GM18870 (cell line): Measurements from ENCODE around the gene CLEC16A.

ENCODE experiments used
- ATAC-seq: cut with Tn5 transposase; IDR thresholded peaks from one replicate; pipeline ENCODE4 v1.9.1; 2021; ENCODE audit warnings: moderate library complexity; ENCODE audit not compliant: unreplicated experiment

The CLEC16A gene

GRCh38 chr16:11056090-11056992, 112.0 kb downstream of the CLEC16A start:
- ATAC-seq, result no peak

- no peak for ATAC-seq
Measured at GRCh38 chr16:11056993-11057649, 112.8 kb downstream of the CLEC16A start.

- ATAC-seq, result no peak
Measured at GRCh38 chr16:11057711-11058345, 113.5 kb downstream of the CLEC16A start.

GRCh38 chr16:11058832-11059231, 114.5 kb downstream of the CLEC16A start:
- ATAC-seq, result no peak

- no peak for ATAC-seq
Measured at GRCh38 chr16:11059588-11059987, 115.2 kb downstream of the CLEC16A start.

- ATAC-seq, result no peak
Measured at GRCh38 chr16:11060364-11060763, 116.0 kb downstream of the CLEC16A start.

- ATAC-seq, result no peak
Measured at GRCh38 chr16:11060842-11061241, 116.5 kb downstream of the CLEC16A start.

- ATAC-seq, result no peak
Measured at GRCh38 chr16:11061629-11062270, 117.4 kb downstream of the CLEC16A start.

GRCh38 chr16:11063448-11064201, 119.3 kb downstream of the CLEC16A start:
- ATAC-seq, result no peak

- ATAC-seq, result no peak
Measured at GRCh38 chr16:11064202-11064540, 119.8 kb downstream of the CLEC16A start.

GRCh38 chr16:11064851-11065250, 120.5 kb downstream of the CLEC16A start:
- ATAC-seq, result no peak

- ATAC-seq, result no peak
Measured at GRCh38 chr16:11066261-11066870, 122.0 kb downstream of the CLEC16A start.

GRCh38 chr16:11067266-11067665, 122.9 kb downstream of the CLEC16A start:
- ATAC-seq, result no peak

GRCh38 chr16:11067697-11068141, 123.4 kb downstream of the CLEC16A start:
- ATAC-seq, result no peak

- no peak for ATAC-seq
Measured at GRCh38 chr16:11071829-11072228, 127.5 kb downstream of the CLEC16A start.

- no peak for ATAC-seq
Measured at GRCh38 chr16:11072420-11073153, 128.2 kb downstream of the CLEC16A start.

- ATAC-seq, result no peak
Measured at GRCh38 chr16:11073407-11073999, 129.1 kb downstream of the CLEC16A start.

GRCh38 chr16:11074131-11074530, 129.8 kb downstream of the CLEC16A start:
- ATAC-seq, result no peak

GRCh38 chr16:11075163-11075562, 130.8 kb downstream of the CLEC16A start:
- ATAC-seq, result no peak
